Thyroid gland (tissue), 4 donors: ENCODE data around the gene UBE2Q2.

Source experiments
- CTCF ChIP-seq, 6 experiments: fragments of 200-600 bp in 3 of 6; fragments of 450-650 bp in 3 of 6; sonication (generic) in 3 of 6; IDR thresholded peaks; one replicate each; pipeline ENCODE4 v1.5.1; 2016 to 2019; ENCODE audit warnings: antibody characterized with exemption in 6 of 6, mild to moderate bottlenecking in 2 of 6, inconsistent platforms in 1 of 6, moderate library complexity in 1 of 6
- POLR2A ChIP-seq, 2 donors: fragments of 450-650 bp; IDR thresholded peaks; one replicate each; pipeline ENCODE4 v1.6.1; 2017; ENCODE audit warnings: antibody characterized with exemption in 2 of 2, mild to moderate bottlenecking in 2 of 2, moderate library complexity in 1 of 2

DNA sequence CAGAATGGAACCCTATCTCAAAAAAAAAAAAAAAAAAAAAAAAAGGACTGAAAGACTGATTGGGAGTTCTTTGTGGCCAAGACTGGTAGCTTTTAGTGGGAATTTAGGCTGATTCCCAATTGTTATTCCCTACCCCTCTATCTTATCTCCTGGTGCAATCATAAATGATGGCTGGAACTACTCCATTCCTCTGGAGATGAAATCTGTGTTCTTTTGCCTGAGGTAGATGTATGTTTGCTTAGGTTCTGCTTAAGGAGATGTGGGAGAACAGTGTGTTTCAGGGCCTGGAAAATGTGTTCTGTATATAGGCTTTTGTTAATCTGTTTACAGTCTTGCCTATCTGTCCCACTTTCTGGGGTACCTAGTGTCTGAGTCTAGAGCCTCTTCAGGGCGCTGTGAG lies 19.5 kb downstream of the UBE2Q2 start:
- TF ChIP-seq CTCF (IDR thresholded peaks at IDR 0.05) (no peak), POLR2A (IDR thresholded peaks at IDR 0.05) (no peak)
